ENCODE data around the gene GPR32. TPM values are rescaled to one million over a fixed set of nuclear protein-coding genes. Genes with fewer than 3 reads are reported as not detected.

Gene GPR32
- total and polyA plus RNA-seq, 2 of the 8 experiments (the other 6 are each of a cell fraction or from before 2014, with no cell fraction given): not detected

DNA sequence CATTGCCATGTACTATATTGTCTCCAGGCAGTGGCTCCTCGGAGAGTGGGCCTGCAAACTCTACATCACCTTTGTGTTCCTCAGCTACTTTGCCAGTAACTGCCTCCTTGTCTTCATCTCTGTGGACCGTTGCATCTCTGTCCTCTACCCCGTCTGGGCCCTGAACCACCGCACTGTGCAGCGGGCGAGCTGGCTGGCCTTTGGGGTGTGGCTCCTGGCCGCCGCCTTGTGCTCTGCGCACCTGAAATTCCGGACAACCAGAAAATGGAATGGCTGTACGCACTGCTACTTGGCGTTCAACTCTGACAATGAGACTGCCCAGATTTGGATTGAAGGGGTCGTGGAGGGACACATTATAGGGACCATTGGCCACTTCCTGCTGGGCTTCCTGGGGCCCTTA, 624 bp downstream of the GPR32 start (continued):
- TF ChIP-seq CHD7 (IDR thresholded peaks at IDR 0.05; ENCODE audit: insufficient replicate concordance, low read length): no peak
- no peak for TF ChIP-seq RXRA (IDR thresholded peaks at IDR 0.05; ENCODE audit: insufficient read depth, low read depth, low read length)
- TF ChIP-seq, protein P1, sequence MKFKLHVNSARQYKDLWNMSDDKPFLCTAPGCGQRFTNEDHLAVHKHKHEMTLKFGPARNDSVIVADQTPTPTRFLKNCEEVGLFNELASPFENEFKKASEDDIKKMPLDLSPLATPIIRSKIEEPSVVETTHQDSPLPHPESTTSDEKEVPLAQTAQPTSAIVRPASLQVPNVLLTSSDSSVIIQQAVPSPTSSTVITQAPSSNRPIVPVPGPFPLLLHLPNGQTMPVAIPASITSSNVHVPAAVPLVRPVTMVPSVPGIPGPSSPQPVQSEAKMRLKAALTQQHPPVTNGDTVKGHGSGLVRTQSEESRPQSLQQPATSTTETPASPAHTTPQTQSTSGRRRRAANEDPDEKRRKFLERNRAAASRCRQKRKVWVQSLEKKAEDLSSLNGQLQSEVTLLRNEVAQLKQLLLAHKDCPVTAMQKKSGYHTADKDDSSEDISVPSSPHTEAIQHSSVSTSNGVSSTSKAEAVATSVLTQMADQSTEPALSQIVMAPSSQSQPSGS (IDR thresholded peaks at IDR 0.05; ENCODE audit: low read length): no peak
- TF ChIP-seq RAD21 (IDR thresholded peaks at IDR 0.05 in 1 of 2, conservative IDR thresholded peaks at IDR 0.05 in 1 of 2; ENCODE audit: low read depth in 2 of 2, low read length in 2 of 2): no peak
